A673 (cell line): ENCODE results near the gene SLC16A7. TPM values are rescaled to one million over a fixed set of nuclear protein-coding genes. Genes with fewer than 3 reads are reported as not detected.
"Not testable (repeated sequence)": the region's sequence is repeated elsewhere in the genome, so short reads cannot be mapped to it uniquely, and the experiment has no call there.

Experiments
- BruUV-seq: library from RNA; stranded (reverse); fragments of 400-500 nt; replicated peaks from 2 replicates; lab custom pipeline; 2021; lab: Mats Ljungman, UMichigan
- CTCF ChIA-PET: fragments of 300-600 bp; sonication (Branson Sonifier 250); formaldehyde crosslinking; loops from one replicate; lab custom pipeline; 2022; ENCODE audit warnings: antibody characterized with exemption; lab: Charles Lee
- POLR2A ChIA-PET: fragments of 300-600 bp; sonication (Branson Sonifier 250); formaldehyde crosslinking; loops from one replicate; lab custom pipeline; 2022; ENCODE audit warnings: antibody characterized with exemption; ENCODE audit not compliant: low non-redundant PET; lab: Charles Lee
- DNase-seq: peaks from one replicate; pipeline ENCODE4 v3.0.0-alpha.2; 2015; ENCODE audit warnings: low spot score
- H3K27ac ChIP-seq: fragments of 200-600 bp; sonication (generic); 2 replicates; pipeline ENCODE4 v1.5.1; 2016; ENCODE audit warnings: mixed run types, low read depth, mild to moderate bottlenecking, mixed read lengths, antibody characterized with exemption, low read length; ENCODE audit not compliant: poor library complexity, severe bottlenecking
- H3K27me3 ChIP-seq: fragments of 200-600 bp; sonication (generic); replicated peaks from 2 replicates; pipeline ENCODE4 v1.6.1; 2017; ENCODE audit warnings: mixed run types, low read depth, mild to moderate bottlenecking, mixed read lengths, antibody characterized with exemption, low read length; ENCODE audit not compliant: insufficient read depth, poor library complexity
- H3K36me3 ChIP-seq: fragments of 200-600 bp; sonication (generic); 2 replicates; pipeline ENCODE4 v1.6.1; 2016; ENCODE audit warnings: mixed run types, mild to moderate bottlenecking, mixed read lengths, antibody characterized with exemption, low read length; ENCODE audit not compliant: insufficient read depth, poor library complexity, severe bottlenecking
- H3K4me1 ChIP-seq: fragments of 200-600 bp; sonication (generic); 2 replicates; pipeline ENCODE4 v1.6.1; 2017; ENCODE audit warnings: mixed run types, mild to moderate bottlenecking, mixed read lengths, antibody characterized with exemption, low read length; ENCODE audit not compliant: insufficient read depth, poor library complexity, severe bottlenecking
- H3K4me3 ChIP-seq: fragments of 200-600 bp; sonication (generic); 2 replicates; pipeline ENCODE4 v1.5.1; 2016; ENCODE audit warnings: low read depth, mixed run types, mild to moderate bottlenecking, mixed read lengths, low read length; ENCODE audit not compliant: poor library complexity, severe bottlenecking
- H3K9me3 ChIP-seq: fragments of 200-600 bp; sonication (generic); 2 replicates; pipeline ENCODE4 v1.6.1; 2016; ENCODE audit warnings: mixed run types, low read depth, mild to moderate bottlenecking, mixed read lengths, antibody characterized with exemption, low read length; ENCODE audit not compliant: poor library complexity, severe bottlenecking
- CTCF ChIP-seq: fragments of 300-800, 200-600 bp; sonication (generic); conservative IDR thresholded peaks from 2 replicates; pipeline ENCODE4 v1.5.1; 2017; ENCODE audit warnings: low read depth, mild to moderate bottlenecking, antibody characterized with exemption, low read length, moderate library complexity, mixed read lengths
- EZH2 ChIP-seq: fragments of 200-600 bp; sonication (generic); IDR thresholded peaks from 2 replicates; pipeline ENCODE4 v1.6.1; 2017; ENCODE audit warnings: borderline replicate concordance, low read depth, mild to moderate bottlenecking, mixed read lengths, antibody characterized with exemption, low read length; ENCODE audit not compliant: poor library complexity, severe bottlenecking
- intact Hi-C: fragments of 100-400 bp; cut with micrococcal nuclease; formaldehyde crosslinking; loops from one replicate; pipeline ENCODE4 v1.10.0; 2022; ENCODE audit not compliant: unreplicated experiment
- total RNA-seq: library from RNA; stranded (reverse); gene quantifications from 2 replicates; pipeline ENCODE4 v1.2.3, GENCODE V29; 2021

SLC16A7 gene
- total RNA-seq, 1 experiment from 2014 or later, result 2.5 TPM

- BruUV-seq, result no TSS peak
- H3K27me3 ChIP-seq, result no peaks in the 10 kb centered on the region
- no peaks in the 10 kb centered on the region for H3K36me3 ChIP-seq
- H3K27ac ChIP-seq, result no peak overlapping the region
- TF ChIP-seq CTCF (no peak), EZH2 (no peak)
- intact Hi-C loops, result no loop called here
- CTCF ChIA-PET, result no interaction called here
- peaks cover 4% of the 10 kb centered on the region for H3K4me1 ChIP-seq
- POLR2A ChIA-PET, result no interaction called here
- no peak overlapping the region for H3K4me3 ChIP-seq
- DNase-seq, result no peak
- no peaks in the 10 kb centered on the region for H3K9me3 ChIP-seq
Observed at GRCh38 chr12:59744564-59744963, 148.7 kb downstream of the SLC16A7 start.

DNA sequence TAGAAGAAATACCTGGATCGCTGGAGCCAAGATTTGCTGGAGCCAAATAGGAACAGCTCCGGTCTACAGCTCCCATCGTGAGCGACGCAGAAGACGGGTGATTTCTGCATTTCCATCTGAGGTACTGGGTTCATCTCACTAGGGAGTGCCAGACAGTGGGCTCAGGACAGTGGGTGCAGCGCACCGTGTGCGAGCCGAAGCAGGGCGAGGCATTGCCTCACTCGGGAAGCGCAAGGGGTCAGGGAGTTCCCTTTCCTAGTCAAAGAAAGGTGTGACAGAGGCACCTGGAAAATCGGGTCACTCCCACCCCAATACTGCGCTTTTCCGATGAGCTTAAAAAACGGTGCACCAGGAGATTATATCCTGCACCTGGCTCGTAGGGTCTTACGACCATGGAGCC lies 155.3 kb downstream of the SLC16A7 start:
- CTCF ChIA-PET, POLR2A ChIA-PET, H3K27ac ChIP-seq, H3K27me3 ChIP-seq, DNase-seq, H3K36me3 ChIP-seq, H3K4me1 ChIP-seq, BruUV-seq, intact Hi-C loops, H3K4me3 ChIP-seq, H3K9me3 ChIP-seq: not testable (repeated sequence)

GRCh38 chr12:59761542-59761941 lies 165.7 kb downstream of the SLC16A7 start:
- Histone ChIP-seq H3K27me3 (no peaks in the 10 kb centered on the region), H3K36me3 (no peaks in the 10 kb centered on the region), H3K27ac (no peak overlapping the region), H3K4me1 (no peaks in the 10 kb centered on the region), H3K4me3 (no peak overlapping the region), H3K9me3 (no peaks in the 10 kb centered on the region)
- no peak for DNase-seq
- CTCF ChIA-PET, result no interaction called here
- no peak for TF ChIP-seq EZH2
- no peak for TF ChIP-seq CTCF
- intact Hi-C loops, result no loop called here
- BruUV-seq, result no TSS peak
- POLR2A ChIA-PET, result no interaction called here

DNA sequence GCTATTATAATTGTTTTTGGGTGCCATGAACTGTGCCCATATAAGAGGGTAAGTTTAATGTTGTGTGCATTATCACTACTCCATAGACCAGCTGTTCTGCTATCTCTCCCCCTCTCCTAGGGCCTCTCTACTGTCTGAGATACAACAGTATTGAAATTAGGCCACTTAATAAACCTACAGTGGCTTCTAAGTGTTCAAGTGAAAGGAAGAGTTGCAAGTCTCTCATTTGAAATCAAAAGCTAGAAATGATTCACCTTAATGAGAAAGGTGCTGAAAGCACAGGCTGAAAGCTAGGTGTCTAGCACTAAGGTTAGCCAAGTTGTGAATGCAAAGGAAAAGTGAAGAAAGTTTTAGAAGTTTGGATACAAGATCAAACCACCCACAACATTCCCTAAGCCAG lies 168.0 kb downstream of the SLC16A7 start:
- no TSS peak for BruUV-seq
- peaks cover 4% of the 10 kb centered on the region for H3K9me3 ChIP-seq
- ChIA-PET POLR2A (no interaction called here), CTCF (no interaction called here)
- TF ChIP-seq EZH2 (no peak), CTCF (no peak)
- H3K36me3 ChIP-seq, result no peaks in the 10 kb centered on the region
- no peak for DNase-seq
- H3K27ac ChIP-seq, result no peak overlapping the region
- intact Hi-C loops, result no loop called here
- H3K27me3 ChIP-seq, result no peaks in the 10 kb centered on the region
- H3K4me3 ChIP-seq, result no peak overlapping the region
- no peaks in the 10 kb centered on the region for H3K4me1 ChIP-seq
